Activated T-helper 1 cell treated with anti-CD3 and anti-CD28 coated beads, Interleukin-12 subunit alpha, Interleukin-12 subunit beta, Interleukin-2, Interleukin-4 antibody, amounts not matched to agents 30 ng/mL and 10 ng/mL and 1 ng/mL, durations not matched to agents 14 hours and 24 hours and 36 hours (primary cell): ENCODE measurements around the gene EGFR. TPM values are rescaled to one million over a fixed set of nuclear protein-coding genes. Genes with fewer than 3 reads are reported as not detected.

ENCODE experiments used
- DNase-seq: peaks from one replicate; pipeline ENCODE4 v3.0.0; 2021; ENCODE audit warnings: low spot score
- H3K27ac Mint-ChIP-seq: one replicate; pipeline ENCODE4 v1.8.0; 2021; ENCODE audit warnings: mild to moderate bottlenecking, mixed read lengths
- H3K27me3 Mint-ChIP-seq: one replicate; pipeline ENCODE4 v1.8.0; 2022; ENCODE audit warnings: mild to moderate bottlenecking, moderate library complexity, mixed read lengths; ENCODE audit not compliant: insufficient read depth
- H3K36me3 Mint-ChIP-seq: one replicate; pipeline ENCODE4 v1.8.0; 2021; ENCODE audit warnings: low read depth, mixed read lengths
- H3K4me1 Mint-ChIP-seq: one replicate; pipeline ENCODE4 v1.8.0; 2021; ENCODE audit warnings: low read depth, mixed read lengths
- H3K4me3 Mint-ChIP-seq: one replicate; pipeline ENCODE4 v1.8.0; 2021; ENCODE audit warnings: mild to moderate bottlenecking, moderate library complexity, mixed read lengths
- H3K9me3 Mint-ChIP-seq: one replicate; pipeline ENCODE4 v1.8.0; 2021; ENCODE audit warnings: mixed read lengths
- intact Hi-C: fragments of 100-400 bp; cut with micrococcal nuclease; formaldehyde crosslinking; loops from one replicate; pipeline ENCODE4 v1.15.1; 2024
- total RNA-seq: library from RNA; stranded (reverse); gene quantifications from 2 replicates; pipeline ENCODE4 v1.2.3, GENCODE V29; 2022

EGFR gene
- total RNA-seq, 1 donor from 2014 or later, result 0.10 TPM

DNA sequence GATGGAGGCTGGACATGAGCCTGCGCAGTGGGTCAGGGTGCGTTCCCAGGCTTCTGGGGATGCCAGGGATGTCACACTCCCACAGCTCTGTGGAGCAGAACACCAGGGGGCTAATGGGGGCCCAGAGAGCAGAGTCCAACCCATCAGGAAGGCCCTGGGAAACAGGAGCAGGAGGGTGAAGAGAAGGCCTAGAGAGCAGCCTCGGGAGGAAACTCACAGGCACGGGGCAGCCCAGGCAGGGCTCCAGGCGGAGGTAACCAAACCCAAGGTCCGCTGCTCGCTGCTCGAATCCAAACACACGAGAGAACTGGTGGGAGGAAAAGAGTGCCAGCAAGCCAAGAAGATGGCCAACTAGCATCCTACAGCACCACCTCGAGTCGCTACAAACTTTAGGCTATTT lies 215.6 kb downstream of the EGFR start:
- Mint-ChIP-seq H3K36me3 (no peaks in the 10 kb centered on the region), H3K4me3 (no peak overlapping the region), H3K27me3 (peaks cover 6% of the 10 kb centered on the region), H3K4me1 (no peaks in the 10 kb centered on the region), H3K27ac (no peak overlapping the region), H3K9me3 (peaks cover 4% of the 10 kb centered on the region)
- DNase-seq, result no peak
- intact Hi-C loops, result no loop called here

DNA sequence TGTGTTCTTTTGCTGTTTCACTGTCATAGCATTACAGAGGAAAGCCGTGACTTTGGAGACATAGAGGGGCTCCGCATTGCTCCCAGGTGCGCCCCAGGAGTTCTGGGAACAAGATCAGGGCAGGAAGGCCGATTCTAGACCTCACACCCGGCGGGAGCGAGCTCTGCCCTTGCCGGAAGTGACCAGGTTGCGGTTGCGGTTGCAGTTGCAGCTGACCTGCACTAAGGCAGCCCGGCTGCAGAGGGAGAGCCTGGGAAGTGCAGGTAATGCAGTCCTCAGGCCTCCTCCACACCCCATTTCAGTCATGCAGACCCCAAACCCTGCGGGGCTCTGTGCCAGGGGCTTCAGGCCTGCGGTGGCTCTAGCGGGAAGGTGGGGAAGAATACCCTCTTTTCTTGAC lies 216.3 kb downstream of the EGFR start:
- no peak for DNase-seq
- Mint-ChIP-seq H3K27ac (no peak overlapping the region), H3K9me3 (no peaks in the 10 kb centered on the region), H3K4me3 (no peak overlapping the region), H3K27me3 (peaks cover 6% of the 10 kb centered on the region), H3K4me1 (no peaks in the 10 kb centered on the region), H3K36me3 (no peaks in the 10 kb centered on the region)
- intact Hi-C loops, result no loop called here

DNA sequence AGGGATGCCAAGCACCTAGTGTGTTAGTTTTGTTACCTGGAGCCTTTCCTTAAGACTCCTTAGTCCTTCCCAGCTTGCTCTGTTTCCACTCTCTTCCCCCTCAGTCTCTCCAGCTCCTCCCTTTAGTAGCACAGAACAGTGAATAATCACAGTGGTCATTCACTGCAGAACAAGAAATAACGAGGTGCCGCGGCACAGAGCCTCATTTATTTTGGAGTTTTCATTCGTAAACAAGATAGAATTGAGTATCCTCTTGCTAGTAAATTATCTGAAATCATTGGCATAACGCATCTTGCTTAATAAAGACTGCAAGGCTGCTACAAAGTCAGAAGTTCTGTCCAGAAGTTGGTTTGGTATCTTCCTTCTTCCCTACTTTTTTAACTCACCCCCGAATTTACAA lies 217.0 kb downstream of the EGFR start:
- H3K9me3 Mint-ChIP-seq, result no peaks in the 10 kb centered on the region
- no peak for DNase-seq
- H3K4me1 Mint-ChIP-seq, result no peaks in the 10 kb centered on the region
- H3K27ac Mint-ChIP-seq, result no peak overlapping the region
- H3K36me3 Mint-ChIP-seq, result no peaks in the 10 kb centered on the region
- intact Hi-C loops, result no loop called here
- no peak overlapping the region for H3K4me3 Mint-ChIP-seq
- H3K27me3 Mint-ChIP-seq, result peaks cover 2% of the 10 kb centered on the region

DNA sequence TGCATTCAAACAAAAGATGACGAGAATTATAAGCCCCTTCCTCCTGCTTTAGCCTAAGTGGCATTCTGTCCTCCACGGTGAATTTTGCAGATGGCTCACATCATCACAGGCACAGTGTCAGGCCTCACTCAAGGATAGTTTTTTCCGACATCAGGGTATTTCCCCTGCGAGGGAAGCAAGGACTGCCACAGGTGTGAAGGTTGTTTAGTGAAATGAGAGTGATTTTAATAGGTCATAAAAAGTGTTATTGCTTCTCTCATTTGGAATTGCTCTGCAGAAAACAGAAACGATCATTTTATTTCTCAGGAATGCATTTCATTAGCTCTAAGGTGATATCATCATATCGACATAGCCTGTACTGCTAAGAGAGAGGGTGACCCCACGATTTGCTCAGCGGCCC lies 217.7 kb downstream of the EGFR start:
- H3K9me3 Mint-ChIP-seq, result no peaks in the 10 kb centered on the region
- no peaks in the 10 kb centered on the region for H3K27me3 Mint-ChIP-seq
- intact Hi-C loops, result no loop called here
- H3K36me3 Mint-ChIP-seq, result no peaks in the 10 kb centered on the region
- no peak overlapping the region for H3K27ac Mint-ChIP-seq
- no peaks in the 10 kb centered on the region for H3K4me1 Mint-ChIP-seq
- no peak for DNase-seq
- H3K4me3 Mint-ChIP-seq, result no peak overlapping the region

DNA sequence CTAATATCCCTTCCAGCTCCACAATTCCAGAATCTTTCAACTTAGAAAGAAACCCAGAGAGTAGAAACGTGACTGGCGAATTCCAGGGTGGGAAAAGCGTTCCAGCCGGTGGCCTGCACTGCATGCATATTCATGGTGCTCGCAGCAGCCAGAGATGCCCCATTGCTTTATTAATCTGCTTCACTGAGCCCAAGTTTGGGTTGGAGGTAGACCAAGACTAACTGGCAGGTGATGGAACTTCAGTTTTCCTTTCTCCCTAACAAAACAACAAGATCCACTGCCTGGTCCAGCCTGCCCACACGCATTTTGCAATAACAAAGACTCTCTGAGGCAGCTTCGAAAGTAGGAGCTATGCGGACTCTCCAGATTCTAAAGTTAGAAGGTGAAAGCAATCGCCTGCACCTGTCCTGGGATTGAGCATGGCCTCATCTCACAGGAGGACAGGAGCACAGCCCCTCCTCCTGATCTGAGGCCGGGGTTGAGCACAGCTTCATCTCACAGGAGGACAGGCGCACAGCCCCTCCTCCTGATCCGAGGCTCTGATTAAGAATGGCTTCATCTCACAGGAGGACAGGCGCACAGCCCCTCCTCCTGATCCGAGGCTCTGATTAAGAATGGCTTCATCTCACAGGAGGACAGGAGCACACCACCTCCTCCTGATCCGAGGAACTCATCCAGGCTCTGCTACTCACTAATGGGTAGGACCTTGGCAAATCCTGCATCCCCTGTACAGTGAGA lies 218.5 kb downstream of the EGFR start:
- no peak for DNase-seq
- intact Hi-C loops, result no loop called here
- no peaks in the 10 kb centered on the region for H3K27me3 Mint-ChIP-seq
- H3K4me3 Mint-ChIP-seq, result no peak overlapping the region
- H3K4me1 Mint-ChIP-seq, result no peaks in the 10 kb centered on the region
- no peaks in the 10 kb centered on the region for H3K36me3 Mint-ChIP-seq
- H3K27ac Mint-ChIP-seq, result no peak overlapping the region
- no peaks in the 10 kb centered on the region for H3K9me3 Mint-ChIP-seq

DNA sequence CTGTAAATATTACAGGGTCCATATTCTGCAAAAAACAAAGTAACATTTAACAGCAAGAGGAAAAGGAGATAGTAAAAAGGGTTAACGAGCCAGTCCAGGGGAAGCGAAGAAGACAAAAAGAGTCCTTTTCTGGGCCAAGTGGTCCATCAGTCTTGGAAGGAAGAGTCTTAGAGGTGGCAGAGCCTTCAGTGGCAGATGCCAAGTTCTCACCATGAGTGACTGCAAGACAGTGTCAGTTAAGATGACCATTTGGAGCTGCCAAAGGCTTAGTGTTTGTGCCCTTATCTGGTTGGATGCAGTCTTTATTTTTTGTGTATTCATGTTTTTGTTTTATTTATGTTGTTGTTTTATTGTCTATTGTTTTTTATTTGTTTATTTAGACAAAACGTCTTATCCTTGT lies 220.6 kb downstream of the EGFR start:
- Mint-ChIP-seq H3K27me3 (no peaks in the 10 kb centered on the region), H3K4me3 (no peak overlapping the region), H3K9me3 (no peaks in the 10 kb centered on the region), H3K36me3 (no peaks in the 10 kb centered on the region), H3K27ac (no peak overlapping the region), H3K4me1 (no peaks in the 10 kb centered on the region)
- DNase-seq, result no peak
- intact Hi-C loops, result no loop called here

DNA sequence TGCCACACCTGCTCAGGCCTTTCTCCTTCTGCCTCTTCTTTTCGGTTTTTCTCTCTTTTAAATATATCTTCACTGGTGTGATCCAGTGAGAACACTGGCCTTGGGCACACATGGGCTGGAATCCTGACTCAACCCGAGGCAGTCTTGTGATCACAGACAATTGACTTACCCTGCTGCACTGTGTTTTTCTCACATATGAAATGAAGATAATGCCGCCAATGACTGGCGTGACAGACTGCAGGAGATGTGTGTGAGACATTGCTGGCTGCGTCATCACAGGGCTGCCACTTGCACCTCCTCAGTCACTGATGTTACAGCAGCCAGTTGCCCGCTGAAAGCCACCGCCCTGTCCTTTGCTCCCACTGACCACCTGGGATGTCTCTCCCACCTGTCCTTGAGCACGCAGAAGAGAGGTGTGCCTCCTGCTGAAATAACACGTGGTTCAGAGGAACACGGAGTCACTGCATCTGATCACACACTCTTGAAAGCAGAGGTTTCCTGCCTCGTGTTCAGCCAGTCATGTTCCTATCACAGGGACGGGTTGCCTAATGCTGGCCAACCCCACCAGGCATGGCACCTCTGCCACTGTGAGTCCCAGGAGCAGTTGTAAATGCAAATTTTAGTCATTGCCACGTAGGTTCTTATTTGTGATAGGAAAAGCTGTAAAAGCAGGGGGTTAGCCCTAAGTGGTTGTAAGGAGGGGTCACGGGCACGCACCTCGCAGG lies 221.8 kb downstream of the EGFR start:
- Mint-ChIP-seq H3K9me3 (no peaks in the 10 kb centered on the region), H3K4me3 (no peak overlapping the region), H3K27me3 (no peaks in the 10 kb centered on the region), H3K4me1 (no peaks in the 10 kb centered on the region), H3K27ac (no peak overlapping the region), H3K36me3 (no peaks in the 10 kb centered on the region)
- intact Hi-C loops, result no loop called here
- DNase-seq, result no peak

DNA sequence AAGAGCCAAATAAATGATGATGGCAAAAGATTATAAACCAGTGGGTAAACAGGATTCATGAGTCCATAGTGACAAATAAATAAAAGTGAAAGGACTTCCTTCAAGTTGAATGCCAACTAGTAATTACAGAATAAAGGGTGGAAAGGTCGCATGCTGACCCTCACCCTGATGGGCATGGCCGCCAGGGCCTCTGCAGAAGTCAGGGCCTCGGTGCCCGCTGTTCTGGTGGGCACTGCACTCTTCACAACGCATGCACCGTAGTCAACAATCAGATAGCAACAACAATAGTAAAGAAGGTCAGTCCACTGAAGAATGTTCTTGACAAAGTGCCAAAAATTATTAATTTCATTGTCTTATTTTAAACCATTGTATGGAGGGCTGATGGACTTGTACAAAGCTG lies 223.1 kb downstream of the EGFR start:
- H3K27me3 Mint-ChIP-seq, result no peaks in the 10 kb centered on the region
- H3K36me3 Mint-ChIP-seq, result no peaks in the 10 kb centered on the region
- DNase-seq, result no peak
- no peak overlapping the region for H3K4me3 Mint-ChIP-seq
- intact Hi-C loops, result no loop called here
- no peaks in the 10 kb centered on the region for H3K4me1 Mint-ChIP-seq
- no peaks in the 10 kb centered on the region for H3K9me3 Mint-ChIP-seq
- no peak overlapping the region for H3K27ac Mint-ChIP-seq

DNA sequence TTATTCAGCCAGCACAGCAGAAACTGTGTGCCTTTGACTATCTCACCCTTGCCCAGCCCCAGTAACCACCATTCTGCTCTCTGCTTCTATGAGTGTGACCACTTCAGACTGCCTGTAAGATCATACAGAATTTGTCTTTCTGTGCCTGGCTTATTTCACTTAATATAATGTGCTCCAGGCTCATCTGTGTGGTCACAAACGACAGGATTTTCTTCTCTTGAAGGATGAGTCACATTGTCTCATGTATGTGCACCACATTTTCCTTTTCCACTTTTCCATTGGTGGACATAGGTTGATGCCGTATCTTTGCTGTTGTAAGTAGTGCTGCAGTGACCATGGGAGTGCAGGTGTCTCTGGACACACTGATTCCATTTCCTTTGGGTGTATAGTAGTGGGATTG lies 223.8 kb downstream of the EGFR start:
- DNase-seq, result no peak
- Mint-ChIP-seq H3K27ac (no peak overlapping the region), H3K36me3 (no peaks in the 10 kb centered on the region), H3K4me3 (no peak overlapping the region), H3K9me3 (no peaks in the 10 kb centered on the region), H3K4me1 (no peaks in the 10 kb centered on the region), H3K27me3 (no peaks in the 10 kb centered on the region)
- intact Hi-C loops, result no loop called here

DNA sequence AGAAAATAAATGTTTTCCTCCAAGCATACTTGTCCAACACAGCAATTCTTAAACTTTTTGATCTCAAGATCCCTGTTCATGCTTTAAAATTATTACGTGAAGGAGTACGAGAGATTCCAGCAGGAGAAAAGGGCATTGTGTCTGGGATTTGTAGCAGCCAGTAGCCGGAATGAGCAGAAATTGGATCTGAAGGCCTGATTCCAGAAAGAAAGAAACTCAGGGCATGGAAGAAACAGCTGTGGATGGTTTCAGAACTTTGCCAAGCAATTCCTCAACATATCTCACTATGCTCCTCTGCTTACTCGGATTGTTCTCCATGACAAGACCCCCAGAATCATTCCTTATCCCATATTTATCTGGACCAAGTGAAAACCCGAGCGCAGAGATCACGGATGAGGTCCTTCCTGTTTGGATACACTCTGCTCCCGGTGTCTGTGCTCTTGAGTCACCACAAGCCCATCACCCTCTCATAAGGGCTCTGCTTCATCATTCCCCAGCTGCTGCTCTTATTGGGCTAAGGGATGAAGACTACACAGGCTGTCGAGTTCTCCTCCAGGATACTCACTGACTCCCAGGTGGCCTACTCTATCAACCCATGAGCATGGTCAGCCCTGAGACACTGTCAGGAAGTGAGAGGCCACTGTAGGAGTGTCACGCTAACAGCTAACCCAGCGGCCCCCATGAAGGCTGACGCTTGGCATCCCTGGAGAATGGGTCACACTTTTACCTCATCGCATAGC lies 225.4 kb downstream of the EGFR start:
- no peak overlapping the region for H3K4me3 Mint-ChIP-seq

DNA sequence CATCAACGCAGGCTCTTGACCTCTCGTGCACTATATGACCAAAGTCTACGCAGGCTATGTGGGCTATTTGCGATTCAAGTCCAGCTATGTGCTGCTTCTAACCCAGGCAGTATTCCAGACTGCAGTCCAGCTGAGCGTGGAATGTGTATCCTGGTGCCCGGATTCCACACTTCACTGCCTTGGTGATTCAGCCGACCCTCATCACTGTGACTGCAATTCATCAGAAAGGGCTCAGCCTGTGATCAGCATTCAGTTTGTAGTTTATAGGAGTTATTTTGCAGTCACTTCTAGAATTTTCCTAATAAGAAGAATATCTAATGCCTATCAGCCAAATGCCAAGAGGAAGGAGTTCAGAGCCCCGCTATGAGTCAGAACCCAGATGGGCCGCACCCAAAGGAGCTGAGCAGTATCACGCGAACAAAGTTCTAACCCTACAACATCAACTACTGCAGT lies 226.5 kb downstream of the EGFR start:
- Mint-ChIP-seq H3K36me3 (no peaks in the 10 kb centered on the region), H3K4me3 (no peak overlapping the region), H3K27me3 (no peaks in the 10 kb centered on the region), H3K4me1 (no peaks in the 10 kb centered on the region), H3K27ac (no peak overlapping the region), H3K9me3 (no peaks in the 10 kb centered on the region)
- intact Hi-C loops, result no loop called here
- DNase-seq, result no peak

More for the DNA sequence above, 225.4 kb downstream of the EGFR start:
- Mint-ChIP-seq H3K9me3 (no peaks in the 10 kb centered on the region), H3K27ac (no peak overlapping the region), H3K36me3 (no peaks in the 10 kb centered on the region), H3K27me3 (no peaks in the 10 kb centered on the region), H3K4me1 (no peaks in the 10 kb centered on the region)
- intact Hi-C loops, result no loop called here
- DNase-seq, result no peak

DNA sequence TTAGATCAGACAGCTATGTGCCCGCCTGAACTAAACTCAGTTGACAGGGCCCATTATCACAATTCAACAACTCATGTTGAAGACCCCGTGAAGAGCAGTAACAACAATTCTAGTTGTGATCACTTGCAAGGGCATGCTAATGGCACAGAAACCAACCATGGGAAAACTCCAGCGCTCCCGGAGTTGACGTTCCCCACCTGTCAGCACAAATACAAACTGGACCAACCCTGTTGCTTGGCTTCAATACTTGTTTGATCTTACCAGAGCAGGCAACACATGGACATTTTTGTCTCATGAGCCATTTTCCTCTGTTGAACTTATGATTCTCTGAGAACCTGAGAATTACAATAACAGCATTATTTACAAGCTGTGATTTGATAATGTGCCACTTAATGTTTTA lies 227.4 kb downstream of the EGFR start:
- Mint-ChIP-seq H3K4me1 (no peaks in the 10 kb centered on the region), H3K27ac (no peak overlapping the region), H3K9me3 (no peaks in the 10 kb centered on the region), H3K27me3 (peaks cover 2% of the 10 kb centered on the region), H3K4me3 (no peak overlapping the region), H3K36me3 (no peaks in the 10 kb centered on the region)
- no peak for DNase-seq
- intact Hi-C loops, result no loop called here

DNA sequence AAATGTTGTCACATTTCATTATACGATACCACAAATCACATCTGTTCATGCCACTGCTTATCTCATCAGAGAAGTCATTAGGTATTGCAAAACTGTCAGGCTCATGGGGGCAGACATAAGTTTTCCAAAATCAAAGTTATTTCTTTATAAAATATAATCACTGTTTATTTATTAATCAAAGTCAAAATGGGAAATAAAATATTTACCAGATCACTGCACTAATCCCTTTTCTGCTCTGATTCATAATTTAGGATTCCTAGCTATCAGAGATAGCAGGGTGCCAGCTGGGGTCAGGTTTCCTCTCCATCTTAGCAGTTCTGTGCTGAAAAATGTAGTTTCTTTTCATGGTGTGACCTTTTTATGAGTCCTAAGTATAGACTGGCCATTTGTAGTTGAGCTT lies 228.6 kb downstream of the EGFR start:
- Mint-ChIP-seq H3K27ac (no peak overlapping the region), H3K27me3 (peaks cover 13% of the 10 kb centered on the region), H3K36me3 (no peaks in the 10 kb centered on the region), H3K9me3 (no peaks in the 10 kb centered on the region), H3K4me3 (no peak overlapping the region), H3K4me1 (no peaks in the 10 kb centered on the region)
- intact Hi-C loops, result no loop called here
- no peak for DNase-seq
